ENCODE results near the gene CHML. TPM values are rescaled to one million over a fixed set of nuclear protein-coding genes. Genes with fewer than 3 reads are reported as not detected.

CHML gene
- total and polyA plus RNA-seq, 2 donors (not counting 1 experiment from before 2014, with no cell fraction given), result 9.7 to 34.0 TPM

DNA sequence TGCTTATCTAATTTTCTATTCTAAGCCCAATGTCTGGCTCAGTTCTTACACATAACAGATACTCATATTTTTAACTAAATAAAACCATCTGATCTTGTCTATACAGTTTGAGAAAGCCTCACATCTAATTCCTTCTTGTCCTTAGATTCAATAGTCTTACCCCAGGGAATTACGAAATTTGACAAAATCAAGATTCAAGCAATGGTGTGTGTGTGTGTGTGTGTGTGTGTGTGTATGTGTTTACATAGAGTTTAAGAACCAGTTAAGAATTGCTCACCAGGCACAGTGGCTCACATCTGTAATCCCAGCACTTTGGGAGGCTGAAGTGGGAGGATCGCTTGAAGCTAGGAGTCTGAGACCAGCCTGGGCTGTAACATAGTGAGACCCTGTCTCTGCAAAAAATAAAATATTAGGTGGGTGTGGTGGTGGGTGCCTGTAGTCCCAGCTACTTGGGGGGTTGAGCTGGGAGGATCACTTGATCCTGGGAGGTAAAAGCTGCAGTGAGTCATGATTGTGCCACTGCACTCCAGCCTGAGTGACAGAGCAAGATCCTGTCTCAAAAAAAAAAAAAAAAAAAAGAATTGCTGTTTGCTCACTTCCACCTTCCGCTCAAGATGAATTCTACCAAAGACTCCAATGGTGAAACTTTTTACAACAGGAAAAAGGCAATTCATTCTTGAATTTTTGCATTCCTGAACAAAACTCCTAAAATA, 18.1 kb upstream of the CHML start:
- DNase-seq, result no peak
- Histone ChIP-seq H3K4me1 (ENCODE audit: control insufficient read depth in 2 of 2, insufficient read depth in 2 of 2, low read length in 2 of 2) (no peaks in the 10 kb centered on the region), H2AFZ (ENCODE audit: insufficient read depth, low read depth, low read length, poor library complexity, severe bottlenecking) (no peak overlapping the region), H3K4me3 (ENCODE audit: control extremely low read depth in 1 of 5, extremely low read depth in 1 of 5, insufficient read depth in 1 of 5, low read depth in 2 of 5, low read length in 4 of 5) (no peak overlapping the region), H3K9ac (ENCODE audit: low read length) (no peak overlapping the region), H3K4me2 (replicated peaks; ENCODE audit: low read depth, low read length, poor library complexity, severe bottlenecking) (no peak overlapping the region), H3K27me3 (replicated peaks in 1 of 4; ENCODE audit: control extremely low read depth in 1 of 4, control insufficient read depth in 3 of 4, insufficient read depth in 4 of 4, low read length in 3 of 4) (peaks cover 0 to 2% (median 0%) of the 10 kb centered on the region in 4 experiments), H3K36me3 (replicated peaks in 1 of 2; ENCODE audit: control extremely low read depth in 1 of 2, control insufficient read depth in 1 of 2, extremely low read depth in 1 of 2, insufficient read depth in 2 of 2, low read length in 1 of 2) (no peaks in the 10 kb centered on the region), H3K27ac (ENCODE audit: low read length in 2 of 2) (no peak overlapping the region), H4K20me1 (ENCODE audit: control insufficient read depth, insufficient read depth, low read length, poor library complexity, severe bottlenecking) (no peaks in the 10 kb centered on the region), H3K9me3 (ENCODE audit: control extremely low read depth in 1 of 3, control insufficient read depth in 2 of 3, insufficient read depth in 1 of 3, low read length in 2 of 3) (no peaks in the 10 kb centered on the region), H3K79me2 (ENCODE audit: control insufficient read depth, insufficient read depth, low read length) (no peaks in the 10 kb centered on the region)
- Mint-ChIP-seq H3K9me3 (ENCODE audit: insufficient read depth) (no peaks in the 10 kb centered on the region), H3K4me3 (no peak overlapping the region), H3K27ac (no peak overlapping the region), H3K27me3 (peaks cover 22% of the 10 kb centered on the region), H3K4me1 (no peaks in the 10 kb centered on the region)
- CTCF ChIA-PET, result interaction anchor here (0.6 kb wide), 1 partner anchor 234 kb away, joined by 3 read pairs; no protein-coding TSS in a partner anchor
- 100% methylated on average over 2 of the region's 3 CpGs for WGBS (ENCODE audit: insufficient coverage)
- intact Hi-C loops (cut with micrococcal nuclease), result no loop called here
- POLR2A ChIA-PET, result no interaction called here
- ATAC-seq (ENCODE audit: low read depth), result no peak
- TF ChIP-seq, protein P1, sequence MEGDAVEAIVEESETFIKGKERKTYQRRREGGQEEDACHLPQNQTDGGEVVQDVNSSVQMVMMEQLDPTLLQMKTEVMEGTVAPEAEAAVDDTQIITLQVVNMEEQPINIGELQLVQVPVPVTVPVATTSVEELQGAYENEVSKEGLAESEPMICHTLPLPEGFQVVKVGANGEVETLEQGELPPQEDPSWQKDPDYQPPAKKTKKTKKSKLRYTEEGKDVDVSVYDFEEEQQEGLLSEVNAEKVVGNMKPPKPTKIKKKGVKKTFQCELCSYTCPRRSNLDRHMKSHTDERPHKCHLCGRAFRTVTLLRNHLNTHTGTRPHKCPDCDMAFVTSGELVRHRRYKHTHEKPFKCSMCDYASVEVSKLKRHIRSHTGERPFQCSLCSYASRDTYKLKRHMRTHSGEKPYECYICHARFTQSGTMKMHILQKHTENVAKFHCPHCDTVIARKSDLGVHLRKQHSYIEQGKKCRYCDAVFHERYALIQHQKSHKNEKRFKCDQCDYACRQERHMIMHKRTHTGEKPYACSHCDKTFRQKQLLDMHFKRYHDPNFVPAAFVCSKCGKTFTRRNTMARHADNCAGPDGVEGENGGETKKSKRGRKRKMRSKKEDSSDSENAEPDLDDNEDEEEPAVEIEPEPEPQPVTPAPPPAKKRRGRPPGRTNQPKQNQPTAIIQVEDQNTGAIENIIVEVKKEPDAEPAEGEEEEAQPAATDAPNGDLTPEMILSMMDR (IDR thresholded peaks at IDR 0.05), result no peak
- TF ChIP-seq EZH2 (IDR thresholded peaks at IDR 0.05; ENCODE audit: borderline replicate concordance, insufficient read depth, low read depth, low read length, poor library complexity, severe bottlenecking), result no peak

DNA sequence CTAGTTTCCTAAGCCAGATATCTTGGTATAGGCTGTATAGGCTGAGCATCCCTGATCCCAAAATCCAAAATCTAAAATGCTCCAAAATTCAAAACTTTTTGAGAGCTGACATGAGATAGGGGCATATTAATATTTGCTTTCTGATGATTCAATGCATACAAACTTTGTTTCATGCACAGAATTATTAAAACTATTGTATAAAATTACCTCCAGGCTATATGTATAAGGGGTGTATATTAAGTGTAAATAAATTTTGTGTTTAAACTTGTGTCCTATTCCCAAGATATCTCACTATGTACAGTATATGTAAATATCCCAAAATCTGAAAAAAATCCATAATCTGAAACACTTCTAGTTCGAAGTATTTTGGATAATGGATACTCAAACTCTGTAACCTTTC, 14.5 kb upstream of the CHML start:
- 80% methylated on average over 1 of the region's 1 CpG for WGBS (ENCODE audit: insufficient coverage)
- TF ChIP-seq, protein P1 (IDR thresholded peaks at IDR 0.05), result no peak
- no peak for TF ChIP-seq EZH2 (IDR thresholded peaks at IDR 0.05; ENCODE audit: borderline replicate concordance, insufficient read depth, low read depth, low read length, poor library complexity, severe bottlenecking)
- Histone ChIP-seq H3K4me3 (ENCODE audit: control extremely low read depth in 1 of 5, extremely low read depth in 1 of 5, insufficient read depth in 1 of 5, low read depth in 2 of 5, low read length in 4 of 5) (no peak overlapping the region), H4K20me1 (ENCODE audit: control insufficient read depth, insufficient read depth, low read length, poor library complexity, severe bottlenecking) (no peaks in the 10 kb centered on the region), H3K36me3 (replicated peaks in 1 of 2; ENCODE audit: control extremely low read depth in 1 of 2, control insufficient read depth in 1 of 2, extremely low read depth in 1 of 2, insufficient read depth in 2 of 2, low read length in 1 of 2) (no peaks in the 10 kb centered on the region), H3K4me2 (replicated peaks; ENCODE audit: low read depth, low read length, poor library complexity, severe bottlenecking) (no peak overlapping the region), H3K27me3 (replicated peaks in 1 of 4; ENCODE audit: control extremely low read depth in 1 of 4, control insufficient read depth in 3 of 4, insufficient read depth in 4 of 4, low read length in 3 of 4) (peaks cover 0 to 2% (median 0%) of the 10 kb centered on the region in 4 experiments), H3K9me3 (ENCODE audit: control extremely low read depth in 1 of 3, control insufficient read depth in 2 of 3, insufficient read depth in 1 of 3, low read length in 2 of 3) (no peaks in the 10 kb centered on the region), H3K79me2 (ENCODE audit: control insufficient read depth, insufficient read depth, low read length) (no peaks in the 10 kb centered on the region), H3K27ac (ENCODE audit: low read length in 2 of 2) (no peak overlapping the region), H2AFZ (ENCODE audit: insufficient read depth, low read depth, low read length, poor library complexity, severe bottlenecking) (no peak overlapping the region), H3K4me1 (ENCODE audit: control insufficient read depth in 2 of 2, insufficient read depth in 2 of 2, low read length in 2 of 2) (no peaks in the 10 kb centered on the region), H3K9ac (ENCODE audit: low read length) (no peak overlapping the region)
- ChIA-PET POLR2A (no interaction called here), CTCF (interaction anchor here (2.1 kb wide), 1 partner anchor 44 kb away, joined by 7 read pairs; no protein-coding TSS in a partner anchor)
- ATAC-seq (ENCODE audit: low read depth), result no peak
- Mint-ChIP-seq H3K27ac (no peak overlapping the region), H3K4me1 (no peaks in the 10 kb centered on the region), H3K4me3 (no peak overlapping the region), H3K9me3 (ENCODE audit: insufficient read depth) (no peaks in the 10 kb centered on the region), H3K27me3 (peaks cover 32% of the 10 kb centered on the region)
- no peak for DNase-seq
- intact Hi-C loops (cut with micrococcal nuclease), result no loop called here
